ENCODE measurements around the gene NR2C1.
A peak's percentile ranks its signal among the peaks of the same experiment; 100 is the strongest.

Gene NR2C1

DNA sequence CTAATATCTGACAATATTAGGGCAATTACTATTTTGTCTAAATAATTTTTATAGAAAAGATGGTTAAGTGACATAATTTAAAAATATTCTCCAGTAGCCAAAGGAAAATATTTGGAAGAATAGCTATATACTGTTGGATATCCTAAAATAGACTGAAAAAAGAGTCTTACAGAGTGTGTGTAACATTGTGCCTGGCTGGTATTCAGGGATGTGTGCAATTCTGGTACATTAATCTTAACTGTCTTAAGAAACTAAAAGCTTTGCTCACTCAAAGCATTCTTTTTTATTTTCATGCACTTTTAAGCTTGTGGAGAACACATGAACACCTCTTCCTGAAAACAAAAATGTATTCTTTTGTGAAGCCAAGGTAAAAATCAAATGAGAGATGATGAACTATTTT lies 10.1 kb upstream of the NR2C1 start:
- H3K36me3 ChIP-seq (ENCODE audit: control insufficient read depth, insufficient read depth, low read length) = no peaks in the 10 kb centered on the region

GRCh38 chr12:95077341-95077740 lies 3.9 kb upstream of the NR2C1 start:
- TF ChIP-seq, protein P1, sequence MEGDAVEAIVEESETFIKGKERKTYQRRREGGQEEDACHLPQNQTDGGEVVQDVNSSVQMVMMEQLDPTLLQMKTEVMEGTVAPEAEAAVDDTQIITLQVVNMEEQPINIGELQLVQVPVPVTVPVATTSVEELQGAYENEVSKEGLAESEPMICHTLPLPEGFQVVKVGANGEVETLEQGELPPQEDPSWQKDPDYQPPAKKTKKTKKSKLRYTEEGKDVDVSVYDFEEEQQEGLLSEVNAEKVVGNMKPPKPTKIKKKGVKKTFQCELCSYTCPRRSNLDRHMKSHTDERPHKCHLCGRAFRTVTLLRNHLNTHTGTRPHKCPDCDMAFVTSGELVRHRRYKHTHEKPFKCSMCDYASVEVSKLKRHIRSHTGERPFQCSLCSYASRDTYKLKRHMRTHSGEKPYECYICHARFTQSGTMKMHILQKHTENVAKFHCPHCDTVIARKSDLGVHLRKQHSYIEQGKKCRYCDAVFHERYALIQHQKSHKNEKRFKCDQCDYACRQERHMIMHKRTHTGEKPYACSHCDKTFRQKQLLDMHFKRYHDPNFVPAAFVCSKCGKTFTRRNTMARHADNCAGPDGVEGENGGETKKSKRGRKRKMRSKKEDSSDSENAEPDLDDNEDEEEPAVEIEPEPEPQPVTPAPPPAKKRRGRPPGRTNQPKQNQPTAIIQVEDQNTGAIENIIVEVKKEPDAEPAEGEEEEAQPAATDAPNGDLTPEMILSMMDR (IDR thresholded peaks at IDR 0.05; ENCODE audit: insufficient read depth, low read length, poor library complexity, severe bottlenecking) = no peak
- DNase-seq (ENCODE audit: extremely low read depth, insufficient read length) = no peak
- Histone ChIP-seq H3K27me3 (replicated peaks; ENCODE audit: control insufficient read depth, insufficient read depth, low read length) (no peaks in the 10 kb centered on the region), H3K4me3 (replicated peaks; ENCODE audit: low read depth, low read length) (no peak overlapping the region), H3K36me3 (ENCODE audit: control insufficient read depth, insufficient read depth, low read length) (no peaks in the 10 kb centered on the region)

More for the DNA sequence above, 10.1 kb upstream of the NR2C1 start:
- H3K4me3 ChIP-seq (replicated peaks; ENCODE audit: low read depth, low read length) = no peak overlapping the region
- DNase-seq (ENCODE audit: extremely low read depth, insufficient read length) = no peak
- TF ChIP-seq, protein P1 (IDR thresholded peaks at IDR 0.05; ENCODE audit: insufficient read depth, low read length, poor library complexity, severe bottlenecking) = no peak
- no peaks in the 10 kb centered on the region for H3K27me3 ChIP-seq (replicated peaks; ENCODE audit: control insufficient read depth, insufficient read depth, low read length)

DNA sequence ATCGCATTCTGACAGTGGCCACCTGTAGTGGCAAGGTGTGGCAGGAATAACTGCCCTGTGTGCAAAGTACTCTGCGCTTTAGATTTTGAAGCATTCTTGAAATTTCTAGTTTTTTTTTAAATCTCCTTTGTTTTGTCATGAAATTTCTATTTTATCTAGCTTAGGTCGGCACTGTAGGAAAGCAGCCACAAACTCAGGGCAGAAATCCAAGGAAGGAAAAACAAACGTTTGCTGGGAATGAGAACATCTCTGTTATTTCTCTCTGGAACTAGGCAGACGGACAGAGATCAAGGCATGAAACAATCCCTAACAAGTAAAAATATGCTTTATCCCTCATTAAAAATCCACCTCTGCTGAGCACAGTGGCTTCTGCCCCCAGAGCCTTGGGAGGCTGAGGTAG lies 1.3 kb upstream of the NR2C1 start:
- no peaks in the 10 kb centered on the region for H3K36me3 ChIP-seq (ENCODE audit: control insufficient read depth, insufficient read depth, low read length)
- H3K27me3 ChIP-seq (replicated peaks; ENCODE audit: control insufficient read depth, insufficient read depth, low read length) = no peaks in the 10 kb centered on the region
- DNase-seq (ENCODE audit: extremely low read depth, insufficient read length) = no peak
- H3K4me3 ChIP-seq (replicated peaks; ENCODE audit: low read depth, low read length) = no peak overlapping the region
- TF ChIP-seq, protein P1 (IDR thresholded peaks at IDR 0.05; ENCODE audit: insufficient read depth, low read length, poor library complexity, severe bottlenecking) = no peak

DNA sequence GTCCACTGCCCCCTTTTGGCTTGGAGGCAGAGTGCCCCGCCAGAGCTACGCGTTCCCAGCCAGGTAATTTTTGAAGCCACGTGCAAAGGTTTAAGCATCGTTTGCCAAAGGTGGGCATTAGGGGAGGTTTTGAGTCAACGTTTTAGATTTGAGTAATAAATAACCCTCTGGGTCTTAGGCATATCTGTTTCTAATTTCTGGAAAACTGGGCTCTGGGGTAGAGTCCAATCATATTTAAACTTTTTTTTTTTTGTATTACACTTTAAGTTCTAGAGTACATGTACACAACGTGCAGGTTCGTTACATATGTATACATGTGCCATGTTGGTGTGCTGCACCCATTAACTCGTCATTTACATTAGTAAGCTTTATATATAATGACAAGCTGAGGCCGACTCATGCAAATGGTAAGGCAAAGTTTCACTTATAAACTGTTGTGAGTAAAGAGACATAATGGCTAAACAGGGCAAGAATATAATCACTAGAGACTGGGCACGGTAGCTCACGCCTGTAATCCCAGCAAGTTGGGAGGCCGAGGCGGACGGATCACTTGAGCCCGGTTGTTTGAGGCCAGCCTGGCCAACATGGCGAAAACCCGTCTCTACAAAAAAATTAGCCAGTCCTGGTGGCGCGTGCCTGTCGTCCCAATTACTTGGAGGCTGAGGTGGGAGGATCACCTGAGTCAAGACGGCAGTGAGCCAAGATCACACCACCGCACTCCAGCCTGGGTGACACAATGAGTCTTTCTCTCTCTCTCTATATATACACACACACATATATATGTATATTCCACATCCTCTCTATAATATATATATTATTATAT lies 491 bp upstream of the NR2C1 start:
- H3K36me3 ChIP-seq (ENCODE audit: control insufficient read depth, insufficient read depth, low read length) = no peaks in the 10 kb centered on the region
- no peak for DNase-seq (ENCODE audit: extremely low read depth, insufficient read length)
- H3K27me3 ChIP-seq (replicated peaks; ENCODE audit: control insufficient read depth, insufficient read depth, low read length) = no peaks in the 10 kb centered on the region
- TF ChIP-seq, protein P1 (IDR thresholded peaks at IDR 0.05; ENCODE audit: insufficient read depth, low read length, poor library complexity, severe bottlenecking) = peak; percentile 91
- no peak overlapping the region; the same call in 1 of the 2 replicates for H3K4me3 ChIP-seq (replicated peaks; ENCODE audit: low read depth, low read length)

DNA sequence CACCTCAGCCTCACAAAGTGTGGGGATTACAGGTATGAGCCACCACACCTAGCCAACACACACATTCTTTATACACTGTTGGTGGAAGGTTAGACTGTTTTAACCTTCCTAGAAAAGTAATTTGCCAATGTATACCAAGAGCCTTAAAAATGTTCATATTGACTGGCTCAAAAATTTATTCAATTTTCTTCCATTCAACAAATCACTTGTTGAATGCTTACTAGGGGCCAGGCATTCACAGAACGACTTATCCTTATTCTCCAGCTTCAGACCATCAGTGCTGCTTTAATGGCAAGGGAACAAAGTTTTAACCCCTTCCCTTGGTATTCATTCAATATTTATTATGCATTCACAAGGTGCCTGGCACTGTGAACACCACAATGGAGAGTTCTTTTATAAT lies 3.0 kb downstream of the NR2C1 start:
- no peaks in the 10 kb centered on the region for H3K36me3 ChIP-seq (ENCODE audit: control insufficient read depth, insufficient read depth, low read length)
- no peaks in the 10 kb centered on the region for H3K27me3 ChIP-seq (replicated peaks; ENCODE audit: control insufficient read depth, insufficient read depth, low read length)
- TF ChIP-seq, protein P1 (IDR thresholded peaks at IDR 0.05; ENCODE audit: insufficient read depth, low read length, poor library complexity, severe bottlenecking) = no peak
- no peak for DNase-seq (ENCODE audit: extremely low read depth, insufficient read length)
- no peak overlapping the region for H3K4me3 ChIP-seq (replicated peaks; ENCODE audit: low read depth, low read length)
